ENCODE data around the gene COL4A2. TPM values are rescaled to one million over a fixed set of nuclear protein-coding genes. Genes with fewer than 3 reads are reported as not detected.
A peak's percentile ranks its signal among the peaks of the same experiment; 100 is the strongest.

The COL4A2 gene
- total RNA-seq, 1 experiment from 2014 or later: 67.4 TPM

DNA sequence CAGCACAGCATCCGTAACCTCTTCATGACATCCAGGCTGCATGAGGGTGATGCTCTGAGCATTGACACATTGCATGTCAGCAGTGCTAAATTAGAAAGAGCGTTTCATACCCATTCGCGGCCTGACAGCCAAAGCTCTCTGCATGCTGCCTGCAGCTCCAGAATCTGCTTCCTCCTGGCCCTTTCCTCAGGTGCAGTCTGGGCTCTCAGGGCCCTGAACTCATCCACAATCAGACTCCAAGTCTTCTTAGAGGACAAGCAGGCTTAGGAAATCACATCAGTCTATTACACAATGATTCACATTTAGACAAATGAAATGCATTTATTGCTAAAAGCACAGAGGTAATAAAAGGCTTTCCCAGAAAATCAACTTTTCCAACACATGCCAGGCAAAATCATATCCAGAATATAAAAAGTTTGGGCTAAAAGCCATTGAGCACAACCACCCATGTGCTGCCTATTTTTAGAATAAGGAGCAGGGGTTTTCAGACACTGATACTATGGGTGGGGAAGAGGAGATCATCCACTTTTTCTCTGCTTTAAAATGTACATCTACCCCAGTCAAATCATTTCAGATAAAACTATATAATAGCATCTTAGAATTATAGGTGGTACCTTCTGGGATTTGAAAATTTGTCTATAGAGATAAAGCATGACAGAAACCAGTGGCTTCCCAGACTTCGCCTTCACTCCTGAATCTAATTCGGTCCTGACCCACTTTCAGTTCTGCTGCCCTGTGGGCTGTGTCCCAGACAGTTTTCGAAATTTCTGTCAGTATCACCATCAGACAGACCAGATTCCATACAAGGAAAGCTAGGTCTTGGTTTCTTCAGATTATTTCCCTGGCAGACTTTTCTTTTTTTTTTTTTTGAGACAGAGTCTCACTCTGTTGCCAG lies 109.3 kb downstream of the COL4A2 start:
- no peak for DNase-seq (ENCODE audit: low read depth)

DNA sequence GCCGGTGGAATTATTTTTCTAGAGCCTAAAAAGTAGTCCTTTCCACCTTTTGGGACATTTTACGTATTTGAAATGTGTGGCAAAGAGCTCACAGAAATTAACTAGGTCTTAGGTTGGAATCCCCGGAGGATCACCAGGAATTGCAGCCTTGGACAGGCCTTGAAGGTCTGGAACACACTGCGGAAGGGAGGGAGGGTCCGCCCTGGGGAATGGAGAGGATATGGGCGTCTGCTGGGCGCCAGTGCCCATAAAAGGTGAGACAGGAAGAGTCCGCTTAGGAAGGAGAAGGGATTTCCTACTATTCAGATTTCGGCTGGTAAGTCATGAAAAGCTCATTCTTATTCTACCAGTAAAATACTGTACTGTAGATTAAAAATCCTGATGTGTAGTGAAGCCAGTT lies 111.9 kb downstream of the COL4A2 start:
- no peak for DNase-seq (ENCODE audit: low read depth)

DNA sequence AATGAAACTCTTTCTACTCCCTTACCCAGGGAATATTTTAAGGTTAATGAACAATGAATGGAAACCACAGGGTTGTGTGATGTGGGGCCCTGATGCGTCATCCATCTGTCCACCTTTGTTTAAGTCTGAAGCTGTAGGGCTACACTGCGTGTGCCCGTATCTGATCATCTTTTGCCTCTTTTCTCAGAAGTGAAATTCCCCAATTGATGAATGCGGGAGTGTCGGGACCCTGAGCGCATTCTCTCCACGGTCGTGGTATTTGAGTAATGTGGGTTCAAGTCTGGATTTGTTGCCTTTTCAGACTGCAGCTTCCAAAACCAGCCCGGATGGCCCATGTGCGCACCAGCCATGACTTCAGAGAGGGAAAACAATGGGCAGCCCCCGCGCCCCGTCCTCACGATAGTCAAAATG lies 112.3 kb downstream of the COL4A2 start:
- no peak for DNase-seq (ENCODE audit: low read depth)

DNA sequence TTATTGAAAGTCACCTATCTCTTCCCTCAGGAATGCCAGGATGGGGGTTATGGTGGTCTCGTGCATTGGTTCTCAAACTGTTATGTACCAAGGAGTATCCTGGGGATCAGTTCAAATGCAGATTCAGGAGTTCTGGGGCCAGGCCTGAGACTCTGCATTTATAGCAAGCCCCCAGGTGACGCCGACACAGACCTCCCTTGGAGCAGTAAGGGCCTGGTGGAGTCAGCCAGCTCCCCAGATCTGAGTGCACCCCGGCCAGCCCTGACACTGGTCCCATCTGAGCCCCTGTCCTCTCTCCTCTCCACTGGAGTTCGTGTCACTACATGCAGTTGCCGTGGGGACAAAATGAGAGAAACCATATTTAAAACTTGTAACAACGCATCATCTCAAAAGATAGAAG lies 112.9 kb downstream of the COL4A2 start:
- no peak for DNase-seq (ENCODE audit: low read depth)

DNA sequence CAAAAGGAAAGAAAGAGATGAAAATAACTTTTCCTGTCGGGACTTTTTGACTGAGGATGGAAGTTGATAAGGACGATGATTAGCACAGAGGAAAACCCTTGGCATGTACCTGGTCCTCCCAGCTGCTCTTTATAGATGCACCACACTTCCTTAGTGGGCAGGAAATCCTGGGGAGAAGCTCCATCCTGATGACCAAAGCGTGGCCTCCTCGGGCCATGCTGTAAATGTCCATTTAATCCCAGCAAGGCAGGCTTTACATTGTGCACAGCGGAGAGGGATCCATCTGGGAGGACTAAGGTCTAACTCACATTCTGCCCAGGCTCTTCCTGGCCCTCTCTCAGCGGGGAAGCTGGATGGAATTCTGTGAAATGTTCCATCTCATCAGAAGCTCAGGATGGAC lies 113.5 kb downstream of the COL4A2 start:
- DNase-seq (ENCODE audit: low read depth): no peak

DNA sequence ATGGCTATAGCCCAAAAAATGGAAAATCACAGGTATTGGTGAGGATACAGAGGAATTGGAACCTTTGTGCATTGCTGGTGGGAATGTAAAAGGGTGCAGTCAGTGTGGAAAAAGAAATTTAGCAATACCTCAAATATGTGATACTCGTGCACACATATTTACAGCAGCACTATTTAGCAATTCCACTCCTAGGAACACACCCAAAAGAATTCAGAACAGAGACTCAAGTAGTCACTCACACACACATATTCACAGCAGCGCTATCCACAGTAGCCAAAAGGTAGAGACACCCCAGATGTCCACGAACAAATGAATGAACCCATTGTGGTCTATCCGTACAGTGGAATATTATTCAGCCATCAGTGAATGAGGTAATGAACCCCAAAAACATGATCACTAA lies 114.0 kb downstream of the COL4A2 start:
- DNase-seq (ENCODE audit: low read depth): no peak

DNA sequence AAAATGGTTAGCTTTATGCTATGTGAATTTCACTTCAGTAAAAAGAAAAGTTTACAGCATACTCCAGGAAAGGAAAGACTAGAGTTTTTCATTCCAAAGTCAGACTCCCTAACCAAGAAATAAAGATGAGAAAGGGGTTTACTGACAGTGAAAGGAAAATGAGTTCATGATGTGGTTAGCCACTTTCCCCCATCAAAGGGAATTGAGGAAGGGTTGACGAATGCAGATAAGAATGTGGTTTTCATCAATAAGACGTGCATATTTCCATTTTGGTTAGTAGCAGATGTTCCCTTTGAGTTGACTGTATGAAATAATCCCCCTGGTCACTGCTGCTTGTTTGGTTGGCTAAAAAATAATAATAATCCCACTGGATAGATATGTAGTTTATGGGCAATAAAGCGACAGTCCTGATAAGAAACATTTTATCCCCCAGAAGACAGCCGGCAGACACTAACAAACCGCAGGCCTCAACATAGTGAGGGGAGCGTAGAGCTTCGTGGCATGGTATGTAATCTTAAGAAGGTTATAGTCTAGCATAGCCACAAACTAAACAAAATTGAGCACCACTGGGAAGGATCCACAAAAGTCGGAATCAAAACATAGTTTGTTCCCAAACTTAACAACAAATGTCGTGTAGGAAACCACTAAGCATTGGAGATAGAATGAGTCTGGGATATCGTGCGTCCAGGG lies 114.8 kb downstream of the COL4A2 start:
- DNase-seq (ENCODE audit: low read depth): peak; percentile 87

DNA sequence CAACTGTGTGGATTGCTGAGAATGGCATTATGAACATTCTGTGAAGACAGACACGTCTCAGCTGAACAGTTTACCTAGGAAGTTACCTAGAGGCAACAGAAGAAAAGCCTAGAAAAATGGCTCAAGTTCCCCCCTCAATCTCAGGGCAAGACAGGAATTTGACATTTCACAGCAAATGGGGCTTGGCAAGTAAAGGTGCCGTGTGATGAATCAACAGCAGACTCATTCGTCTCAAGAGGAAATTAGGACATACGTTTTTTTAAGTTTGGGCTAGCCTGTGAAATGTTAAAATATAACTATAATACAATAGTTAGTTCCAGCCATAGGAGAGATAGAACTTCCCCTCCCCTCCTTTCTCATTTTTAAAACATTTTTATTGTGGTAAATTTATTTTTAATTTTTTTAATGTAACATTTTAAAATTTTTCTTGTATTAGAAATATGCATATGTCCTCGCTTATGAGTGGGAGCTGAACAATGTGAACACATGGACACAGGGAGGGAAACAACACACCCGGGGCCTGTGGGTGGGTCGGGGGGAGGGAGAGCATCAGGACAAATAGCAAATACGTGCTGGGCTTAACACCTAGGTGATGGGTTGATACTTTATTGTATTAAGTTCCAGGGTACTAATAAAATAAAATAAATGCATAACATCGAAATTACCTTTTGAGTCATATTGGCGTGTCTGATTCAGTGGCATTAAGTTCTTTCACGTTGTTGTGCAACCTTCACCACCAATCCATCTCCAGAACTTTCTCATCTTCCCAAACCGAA lies 116.0 kb downstream of the COL4A2 start:
- peak; percentile 85 for DNase-seq (ENCODE audit: low read depth)

DNA sequence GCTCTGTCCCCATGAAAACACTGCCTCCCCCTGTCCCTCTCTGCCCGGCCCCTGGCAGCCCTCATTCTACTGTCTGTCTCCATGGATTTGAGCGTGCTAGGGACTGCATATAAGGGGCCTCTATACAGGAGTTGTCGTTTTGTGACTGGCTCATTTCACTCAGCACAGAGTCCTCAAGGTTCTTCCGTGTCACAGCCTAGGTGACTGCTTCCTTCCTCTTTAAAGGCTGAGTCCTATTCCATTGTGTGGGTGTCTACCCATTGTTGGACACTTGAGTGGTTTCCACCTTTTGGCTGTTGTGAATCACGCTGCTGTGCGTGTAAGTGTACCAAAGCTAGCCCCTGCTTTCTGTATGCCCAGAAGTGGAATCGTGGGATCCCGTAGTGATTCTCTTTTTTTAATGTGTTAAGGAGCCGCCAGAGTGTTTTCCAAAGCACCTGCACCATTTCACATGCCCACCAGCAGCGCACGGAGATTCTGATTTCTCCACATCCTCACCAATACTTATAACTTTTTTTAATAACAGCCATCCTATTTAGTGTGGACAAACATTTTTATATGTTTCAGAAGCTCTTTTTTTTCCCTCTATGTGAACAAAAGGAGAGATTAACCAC lies 116.7 kb downstream of the COL4A2 start:
- DNase-seq (ENCODE audit: low read depth): no peak

DNA sequence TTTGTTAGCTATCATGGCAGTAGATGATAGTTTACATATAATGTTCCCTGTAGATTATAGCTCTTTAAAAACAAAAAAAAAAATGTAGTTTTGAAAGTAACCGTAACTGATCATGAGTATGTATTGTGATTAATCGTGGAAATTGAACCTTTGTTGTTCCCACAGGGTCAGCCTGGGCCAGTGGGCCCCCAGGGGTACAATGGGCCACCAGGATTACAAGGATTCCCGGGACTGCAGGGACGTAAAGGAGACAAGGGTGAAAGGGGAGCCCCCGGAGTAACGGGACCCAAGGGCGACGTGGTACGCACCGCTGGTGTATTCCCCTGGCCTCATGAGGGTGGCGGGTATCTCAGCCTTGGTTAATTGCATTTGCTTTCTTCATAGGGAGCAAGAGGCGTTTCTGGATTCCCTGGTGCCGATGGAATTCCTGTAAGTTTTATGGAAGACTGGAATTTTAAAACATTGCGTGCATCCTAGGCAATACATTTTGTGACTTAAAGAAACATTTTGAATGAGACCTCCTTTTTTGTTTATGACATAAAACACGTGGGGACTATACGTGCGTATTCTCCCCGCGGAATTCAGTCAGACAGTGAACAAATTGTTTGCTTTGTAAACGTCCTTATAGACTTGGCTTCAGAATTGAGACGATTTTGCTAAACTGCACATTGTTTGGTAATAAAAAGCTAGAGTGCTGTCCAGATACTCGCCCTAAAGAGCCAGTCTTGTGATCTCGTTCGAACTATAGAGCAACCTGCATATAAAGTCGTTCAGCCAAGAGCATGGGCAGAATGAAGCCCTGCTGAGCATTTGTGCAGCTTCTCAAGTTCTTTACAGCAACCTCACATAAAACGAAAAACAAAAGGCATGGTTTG lies 117.7 kb downstream of the COL4A2 start:
- DNase-seq (ENCODE audit: low read depth): no peak

DNA sequence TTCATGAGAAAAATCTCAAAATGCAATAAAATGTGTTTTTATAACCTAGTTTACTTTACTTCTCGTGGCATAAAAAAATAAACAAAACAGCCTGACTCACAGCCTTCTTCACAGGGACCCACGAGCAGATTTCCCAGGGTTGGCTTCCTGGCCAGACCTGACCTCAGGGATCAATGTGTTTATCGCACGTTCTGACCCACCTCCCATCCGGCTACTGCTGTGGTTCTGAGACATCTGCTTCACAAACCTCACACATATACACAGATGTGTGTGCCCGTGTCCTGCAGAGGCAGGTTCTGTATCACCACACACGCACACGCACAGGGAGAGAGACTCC lies 118.3 kb downstream of the COL4A2 start:
- peak; percentile 89 for DNase-seq (ENCODE audit: low read depth)

DNA sequence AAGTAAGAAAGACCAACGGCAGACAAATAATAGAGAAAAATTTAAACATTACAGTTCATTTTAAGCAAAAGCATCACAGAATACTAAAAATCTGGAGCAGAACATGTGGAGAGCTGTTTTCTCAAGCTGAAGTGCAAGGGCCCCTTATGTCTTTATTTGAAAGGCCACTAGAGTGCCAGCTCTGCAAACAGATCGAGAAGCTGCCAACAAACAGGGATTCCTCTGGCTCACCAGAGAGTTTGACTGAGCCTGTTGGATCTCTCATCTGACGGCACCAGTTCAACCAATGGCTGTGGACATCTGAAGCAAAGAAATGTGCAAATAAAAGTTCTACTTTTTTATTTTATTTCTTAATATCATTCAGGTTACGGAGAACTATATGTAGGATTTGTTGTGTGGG lies 119.7 kb downstream of the COL4A2 start:
- DNase-seq (ENCODE audit: low read depth): no peak

DNA sequence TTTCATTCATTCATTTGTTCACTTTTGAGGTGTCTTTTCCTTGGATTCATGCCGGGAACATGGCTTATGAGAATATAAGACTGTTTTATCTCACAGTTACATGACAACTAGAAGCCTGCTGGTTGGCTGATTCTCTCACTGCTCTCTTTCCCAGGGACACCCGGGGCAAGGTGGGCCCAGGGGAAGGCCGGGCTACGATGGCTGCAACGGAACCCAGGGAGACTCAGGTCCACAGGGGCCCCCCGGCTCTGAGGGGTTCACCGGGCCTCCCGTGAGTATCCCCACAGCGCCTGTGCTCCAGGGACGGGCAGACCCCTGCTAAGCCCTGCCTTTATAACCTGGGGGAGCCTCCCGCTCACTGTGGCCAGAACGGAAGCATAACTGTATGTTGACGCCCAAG lies 121.2 kb downstream of the COL4A2 start:
- no peak for DNase-seq (ENCODE audit: low read depth)

DNA sequence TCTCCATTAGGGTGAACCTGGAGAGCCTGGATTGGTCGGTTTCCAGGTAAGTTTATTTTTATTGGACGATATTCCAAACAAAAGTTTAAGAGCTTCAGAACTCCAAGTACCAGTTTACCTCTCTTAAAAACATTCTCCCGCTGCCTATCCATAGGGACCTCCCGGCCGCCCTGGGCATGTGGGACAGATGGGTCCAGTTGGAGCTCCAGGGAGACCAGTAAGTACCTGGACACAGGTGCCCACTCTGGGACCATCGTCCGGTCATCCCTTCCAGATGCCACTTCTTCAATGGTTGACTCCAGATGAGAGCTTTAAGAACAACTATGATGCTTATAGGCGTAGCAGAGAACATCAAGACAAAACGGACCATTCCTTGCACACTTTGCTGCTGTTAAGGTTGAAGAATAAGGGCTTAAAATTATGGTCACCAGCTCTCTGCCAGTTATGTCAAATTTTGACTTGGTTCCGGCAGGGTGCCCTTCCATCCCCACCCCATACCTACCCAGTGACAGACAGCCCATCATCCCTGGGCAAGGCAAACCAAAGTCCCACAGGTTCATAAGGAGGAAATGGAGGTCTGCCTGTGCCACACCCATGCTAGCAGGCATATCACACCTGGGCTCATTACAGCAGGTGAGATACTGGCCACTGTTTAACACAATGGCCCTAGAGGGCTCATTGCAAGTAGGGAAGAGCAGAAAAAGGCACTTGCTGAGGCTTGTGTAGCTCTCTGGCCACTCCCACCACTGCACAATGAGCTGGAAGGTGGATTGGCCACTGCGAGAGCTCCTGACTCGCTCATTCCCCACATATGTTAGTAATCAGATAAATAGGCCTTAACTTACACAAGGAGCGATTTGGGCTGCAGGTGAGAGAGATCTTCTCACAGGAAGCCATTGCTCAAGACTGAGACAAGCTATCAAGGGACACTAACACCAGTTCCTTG lies 123.6 kb downstream of the COL4A2 start:
- DNase-seq (ENCODE audit: low read depth): no peak

DNA sequence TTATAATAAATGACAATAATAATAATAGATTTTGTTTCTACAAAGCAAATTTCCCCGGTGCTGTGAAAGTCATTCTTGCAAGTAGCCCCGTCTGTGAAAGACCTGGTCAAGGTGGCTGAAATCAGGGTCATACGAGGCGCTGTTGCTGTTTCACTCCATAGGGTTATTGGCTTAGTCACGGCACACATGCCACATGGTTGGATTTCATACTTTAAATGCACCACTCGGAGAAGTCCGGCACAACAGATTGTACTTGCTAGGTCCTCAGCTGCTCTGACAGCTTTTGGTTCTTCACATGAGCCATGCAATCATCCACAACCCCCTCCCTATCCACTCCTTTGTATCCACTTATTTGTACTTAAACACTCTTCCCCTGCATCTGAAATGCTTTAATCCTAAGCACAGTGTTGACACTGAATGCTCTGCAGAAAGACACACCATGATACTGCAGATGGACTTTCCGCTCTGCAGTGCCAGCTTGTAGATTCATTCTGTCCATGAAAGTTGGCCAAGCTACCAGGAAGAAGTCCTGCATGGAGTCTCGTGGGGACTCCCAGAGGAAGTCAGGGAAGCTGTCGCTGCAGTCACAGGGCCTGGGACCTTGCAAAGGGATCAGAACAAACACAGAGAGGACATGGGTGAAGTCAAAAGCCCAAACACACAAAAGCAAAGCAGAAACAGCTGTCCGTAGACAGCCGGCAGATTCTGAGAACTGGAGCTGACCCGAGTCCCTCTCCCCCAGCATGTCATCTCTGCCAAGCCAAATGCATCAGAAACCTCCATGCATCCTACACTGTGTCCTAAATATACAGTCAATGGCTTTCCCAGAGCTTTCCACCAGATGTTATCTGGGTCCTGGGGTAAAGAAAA lies 124.6 kb downstream of the COL4A2 start:
- DNase-seq (ENCODE audit: low read depth): no peak

DNA sequence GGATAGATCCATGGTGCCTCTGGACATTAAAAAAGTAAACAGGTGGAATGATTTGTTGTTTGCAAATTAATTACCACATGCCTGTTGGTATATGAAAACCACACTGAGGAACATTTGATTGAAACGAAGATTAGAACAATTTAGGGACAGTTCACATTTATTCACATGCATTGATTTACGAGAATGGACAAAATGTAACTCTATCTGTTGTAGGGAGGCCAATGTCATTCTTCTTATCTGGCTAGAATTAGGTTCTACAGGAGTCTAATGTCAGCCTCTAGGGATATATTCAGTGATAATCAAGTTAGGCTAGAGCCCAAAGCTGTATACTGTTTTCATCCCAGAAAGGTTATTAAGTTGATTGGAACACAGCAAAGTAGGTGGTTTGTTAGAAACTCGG lies 125.4 kb downstream of the COL4A2 start:
- DNase-seq (ENCODE audit: low read depth): no peak

DNA sequence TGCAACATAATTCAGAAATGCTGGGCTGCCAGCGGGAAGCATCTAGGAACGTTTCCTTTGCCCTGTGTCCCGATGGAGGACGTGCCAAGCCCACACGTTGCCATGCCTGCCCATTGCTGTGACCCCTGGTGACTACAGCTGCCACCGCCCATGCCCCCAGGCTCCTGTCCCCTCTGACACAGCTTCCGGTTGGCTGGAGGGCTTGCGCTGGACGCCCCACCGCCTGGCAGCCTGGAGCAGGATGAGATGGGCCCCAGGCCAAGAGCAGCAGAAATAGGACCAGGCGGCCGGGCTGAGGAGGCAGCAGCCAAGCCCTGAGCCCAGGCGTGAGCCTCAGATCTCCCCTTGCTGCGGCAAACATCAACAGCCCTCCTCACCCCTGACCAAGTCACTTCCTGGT lies 125.9 kb downstream of the COL4A2 start:
- DNase-seq (ENCODE audit: low read depth): no peak

DNA sequence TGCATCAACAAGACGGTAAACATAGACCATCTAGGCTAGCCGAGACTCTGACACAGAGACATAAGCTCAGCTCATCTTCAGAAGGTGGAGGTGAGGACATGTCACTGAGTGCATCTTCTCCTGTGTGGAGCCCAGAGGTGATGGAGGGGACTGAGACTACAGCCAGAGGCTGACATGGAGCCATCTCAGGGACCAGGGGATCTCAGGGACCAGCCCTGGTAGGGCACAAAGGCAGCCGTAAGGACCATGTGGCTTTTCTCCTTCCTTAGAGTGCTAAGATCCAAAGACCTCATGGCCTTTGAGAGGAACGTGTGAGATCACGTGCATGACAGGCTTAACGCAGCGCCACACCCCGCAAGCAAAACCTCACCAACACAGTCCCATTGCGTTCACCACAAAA lies 127.5 kb downstream of the COL4A2 start:
- DNase-seq (ENCODE audit: low read depth): no peak

DNA sequence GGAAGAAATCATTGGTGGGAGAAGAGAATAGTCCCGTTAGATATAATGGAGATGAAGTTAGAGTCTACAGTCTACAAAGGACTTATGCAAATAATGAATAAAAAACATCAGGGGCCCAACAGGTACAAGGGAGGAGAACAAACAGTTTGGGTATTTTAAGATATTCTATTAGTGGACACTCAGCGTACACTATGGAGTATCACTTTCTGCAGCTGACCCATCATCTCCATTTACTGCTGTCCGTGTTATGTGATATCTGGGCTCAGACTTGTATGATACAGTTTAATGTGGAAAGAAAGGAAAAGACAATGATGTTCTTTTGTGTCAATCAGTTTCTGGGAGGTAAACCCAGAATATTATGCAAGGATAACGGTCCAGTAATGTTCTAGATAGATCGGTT lies 128.2 kb downstream of the COL4A2 start:
- no peak for DNase-seq (ENCODE audit: low read depth)
